ENCODE results near the gene RAB30. TPM values are rescaled to one million over a fixed set of nuclear protein-coding genes. Genes with fewer than 3 reads are reported as not detected.

RAB30 gene
- total RNA-seq, 1 donor from 2014 or later = 5.8 TPM

DNA sequence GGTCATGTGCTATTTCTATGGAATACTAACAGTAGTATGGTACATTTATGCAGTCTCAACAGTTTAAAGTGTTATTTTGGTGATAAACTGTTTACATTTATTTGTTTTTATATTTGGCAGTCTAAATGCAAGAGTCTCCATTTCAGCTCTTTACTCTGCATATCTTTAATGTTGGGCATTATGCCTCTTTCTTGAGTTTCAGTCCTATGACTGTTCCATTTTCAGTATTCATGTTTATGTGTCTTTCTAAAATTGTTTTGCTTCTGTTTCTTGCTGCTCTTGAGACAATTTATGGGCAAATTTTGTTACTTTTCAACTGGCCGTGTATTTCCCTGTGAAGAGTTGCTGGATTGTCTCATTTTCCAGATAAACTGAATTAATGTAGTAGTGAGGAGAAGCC, 6.6 kb upstream of the RAB30 start:
- Histone ChIP-seq H3K4me3 (ENCODE audit: low read depth, low read length) (no peak overlapping the region), H3K36me3 (ENCODE audit: control insufficient read depth, insufficient read depth, low read length) (no peaks in the 10 kb centered on the region), H3K27me3 (ENCODE audit: control insufficient read depth, insufficient read depth, low read length) (no peaks in the 10 kb centered on the region)
- DNase-seq (ENCODE audit: low read depth) = no peak
- TF ChIP-seq, protein P1, sequence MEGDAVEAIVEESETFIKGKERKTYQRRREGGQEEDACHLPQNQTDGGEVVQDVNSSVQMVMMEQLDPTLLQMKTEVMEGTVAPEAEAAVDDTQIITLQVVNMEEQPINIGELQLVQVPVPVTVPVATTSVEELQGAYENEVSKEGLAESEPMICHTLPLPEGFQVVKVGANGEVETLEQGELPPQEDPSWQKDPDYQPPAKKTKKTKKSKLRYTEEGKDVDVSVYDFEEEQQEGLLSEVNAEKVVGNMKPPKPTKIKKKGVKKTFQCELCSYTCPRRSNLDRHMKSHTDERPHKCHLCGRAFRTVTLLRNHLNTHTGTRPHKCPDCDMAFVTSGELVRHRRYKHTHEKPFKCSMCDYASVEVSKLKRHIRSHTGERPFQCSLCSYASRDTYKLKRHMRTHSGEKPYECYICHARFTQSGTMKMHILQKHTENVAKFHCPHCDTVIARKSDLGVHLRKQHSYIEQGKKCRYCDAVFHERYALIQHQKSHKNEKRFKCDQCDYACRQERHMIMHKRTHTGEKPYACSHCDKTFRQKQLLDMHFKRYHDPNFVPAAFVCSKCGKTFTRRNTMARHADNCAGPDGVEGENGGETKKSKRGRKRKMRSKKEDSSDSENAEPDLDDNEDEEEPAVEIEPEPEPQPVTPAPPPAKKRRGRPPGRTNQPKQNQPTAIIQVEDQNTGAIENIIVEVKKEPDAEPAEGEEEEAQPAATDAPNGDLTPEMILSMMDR (IDR thresholded peaks at IDR 0.05; ENCODE audit: insufficient read depth, low read length, poor library complexity, severe bottlenecking) = no peak

DNA sequence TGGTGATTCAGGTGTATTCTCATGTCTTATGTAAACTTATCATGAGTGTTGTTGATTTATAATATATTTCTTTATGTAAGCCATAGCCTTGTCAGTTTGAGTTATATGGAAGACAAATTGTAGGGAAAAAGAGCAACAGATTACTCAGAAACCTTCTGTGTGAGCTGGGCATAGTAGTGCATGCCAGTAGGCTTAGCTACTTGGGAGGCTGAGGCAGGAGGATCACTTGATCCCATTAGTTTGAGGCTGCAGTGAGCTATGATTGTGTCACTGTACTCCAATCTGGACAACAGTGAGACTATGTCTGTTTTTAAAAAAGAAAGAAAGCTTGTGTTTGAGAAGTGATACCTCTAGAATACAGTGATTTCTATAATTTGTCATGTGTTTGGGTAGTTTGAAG, 2.2 kb upstream of the RAB30 start:
- DNase-seq (ENCODE audit: low read depth) = no peak
- no peaks in the 10 kb centered on the region for H3K36me3 ChIP-seq (ENCODE audit: control insufficient read depth, insufficient read depth, low read length)
- H3K27me3 ChIP-seq (ENCODE audit: control insufficient read depth, insufficient read depth, low read length) = no peaks in the 10 kb centered on the region
- TF ChIP-seq, protein P1 (IDR thresholded peaks at IDR 0.05; ENCODE audit: insufficient read depth, low read length, poor library complexity, severe bottlenecking) = no peak
- no peak overlapping the region for H3K4me3 ChIP-seq (ENCODE audit: low read depth, low read length)

DNA sequence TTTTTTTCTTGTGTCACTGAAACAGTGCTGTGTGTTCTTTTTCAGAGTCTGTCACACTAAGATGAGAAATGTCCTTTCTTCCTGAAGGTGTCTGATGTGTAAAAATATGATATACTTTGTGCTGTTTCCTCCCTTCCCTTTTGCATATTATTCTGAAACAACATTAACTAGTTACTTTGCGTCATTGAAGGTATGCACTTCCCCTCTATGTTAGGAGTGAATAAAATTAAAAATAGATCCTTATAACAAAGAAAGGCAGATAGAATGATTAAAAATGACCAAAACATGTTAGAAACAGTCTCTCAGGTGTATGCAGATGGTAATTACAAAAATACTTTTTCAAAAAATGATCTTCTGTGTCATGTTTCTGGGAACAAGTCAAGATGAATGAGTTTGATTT, 1.6 kb upstream of the RAB30 start:
- TF ChIP-seq, protein P1 (IDR thresholded peaks at IDR 0.05; ENCODE audit: insufficient read depth, low read length, poor library complexity, severe bottlenecking) = no peak
- DNase-seq (ENCODE audit: low read depth) = no peak
- no peaks in the 10 kb centered on the region for H3K36me3 ChIP-seq (ENCODE audit: control insufficient read depth, insufficient read depth, low read length)

DNA sequence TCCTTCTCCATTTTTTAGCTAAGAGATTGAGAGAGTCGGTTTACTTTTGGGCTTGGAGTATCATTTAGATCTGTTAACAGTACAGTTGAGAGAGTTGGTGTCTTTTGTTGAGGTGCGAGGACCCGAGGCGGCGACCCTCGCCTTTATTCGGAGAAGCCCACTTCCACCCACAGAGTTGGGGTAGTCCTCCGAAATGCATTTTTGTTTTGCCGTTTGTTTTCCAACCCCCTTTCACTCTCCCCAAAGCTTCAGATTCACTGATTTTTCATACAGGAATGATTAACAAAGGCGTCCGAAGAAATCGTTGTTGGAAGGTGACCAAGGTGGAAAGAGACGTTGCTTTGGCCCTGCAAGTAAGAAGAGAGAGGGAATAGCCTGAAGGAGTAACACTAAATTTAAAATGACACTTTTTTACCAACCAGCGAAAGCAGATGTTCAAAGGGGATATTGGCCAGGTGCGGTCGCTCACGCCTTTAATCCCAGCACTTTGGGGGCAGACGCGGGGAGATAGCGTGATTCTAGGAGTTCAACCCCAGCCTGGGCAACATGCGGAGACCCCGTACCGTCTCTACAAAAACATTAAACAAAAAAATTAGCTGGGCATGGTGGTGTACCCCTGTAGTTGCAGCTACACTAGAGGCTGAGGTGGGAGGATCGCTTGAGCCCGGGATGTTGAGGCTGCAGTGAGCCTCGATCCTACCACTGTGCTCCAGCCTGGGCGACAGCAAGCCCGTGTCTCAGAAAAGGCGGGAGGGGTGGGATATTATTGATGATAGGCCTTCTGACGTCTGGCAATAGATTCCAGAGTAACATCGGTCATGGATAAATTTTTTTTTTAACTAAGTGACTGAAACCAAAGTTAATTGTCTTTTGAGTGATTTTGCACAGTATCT, 899 bp upstream of the RAB30 start:
- Histone ChIP-seq H3K27me3 (ENCODE audit: control insufficient read depth, insufficient read depth, low read length) (no peaks in the 10 kb centered on the region), H3K4me3 (ENCODE audit: low read depth, low read length) (peak overlapping the region; percentile 62), H3K36me3 (ENCODE audit: control insufficient read depth, insufficient read depth, low read length) (no peaks in the 10 kb centered on the region)
- TF ChIP-seq, protein P1 (IDR thresholded peaks at IDR 0.05; ENCODE audit: insufficient read depth, low read length, poor library complexity, severe bottlenecking) = no peak
- DNase-seq (ENCODE audit: low read depth) = no peak

More for the DNA sequence above, 1.6 kb upstream of the RAB30 start:
- peak overlapping the region; percentile 62 for H3K4me3 ChIP-seq (ENCODE audit: low read depth, low read length)
- H3K27me3 ChIP-seq (ENCODE audit: control insufficient read depth, insufficient read depth, low read length) = no peaks in the 10 kb centered on the region

DNA sequence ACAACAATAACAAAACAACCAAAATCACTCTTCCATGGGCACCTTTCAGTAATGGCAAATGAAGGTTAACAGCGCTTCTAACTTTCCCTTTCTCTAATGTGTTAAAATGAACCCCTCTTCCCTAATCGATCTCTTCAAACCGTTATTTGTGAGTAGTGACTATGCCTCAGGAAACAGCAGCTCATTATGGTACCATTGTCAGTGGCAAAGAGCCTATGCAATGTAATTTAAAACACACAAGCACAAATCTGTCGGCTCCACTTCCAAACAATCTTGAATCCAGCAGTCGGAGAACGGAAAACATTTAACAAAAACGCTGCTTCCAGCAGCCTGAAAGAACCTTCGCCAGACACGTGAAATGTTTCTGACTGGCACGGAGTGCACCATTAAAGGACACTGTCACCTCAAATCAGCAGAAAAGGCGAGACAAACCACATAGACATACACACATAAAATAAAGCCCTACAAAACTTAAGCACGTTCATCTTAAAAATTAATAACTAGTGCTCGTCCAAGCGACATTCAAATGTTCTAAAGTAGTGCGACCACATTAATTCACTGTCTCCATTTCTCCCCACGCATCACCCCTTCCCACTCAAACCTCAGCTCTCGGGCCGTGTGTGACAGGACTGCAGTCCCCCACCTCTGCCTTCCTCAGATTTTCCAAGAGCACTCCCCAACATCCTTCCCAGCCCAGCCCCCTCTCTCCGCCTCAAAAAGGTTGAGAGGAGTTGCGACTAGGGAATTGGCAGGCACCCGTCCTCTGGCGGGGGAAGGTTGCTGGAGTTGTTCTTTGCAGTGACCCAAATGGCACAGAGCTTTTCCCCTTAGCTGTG, 748 bp downstream of the RAB30 start:
- H3K27me3 ChIP-seq (ENCODE audit: control insufficient read depth, insufficient read depth, low read length) = no peaks in the 10 kb centered on the region
- peak overlapping the region; percentile 62 for H3K4me3 ChIP-seq (ENCODE audit: low read depth, low read length)
- no peak for DNase-seq (ENCODE audit: low read depth)
- no peaks in the 10 kb centered on the region for H3K36me3 ChIP-seq (ENCODE audit: control insufficient read depth, insufficient read depth, low read length)
- TF ChIP-seq, protein P1 (IDR thresholded peaks at IDR 0.05; ENCODE audit: insufficient read depth, low read length, poor library complexity, severe bottlenecking) = peak; percentile 2
